ENCODE data around the gene UNC5A.

The UNC5A gene

DNA sequence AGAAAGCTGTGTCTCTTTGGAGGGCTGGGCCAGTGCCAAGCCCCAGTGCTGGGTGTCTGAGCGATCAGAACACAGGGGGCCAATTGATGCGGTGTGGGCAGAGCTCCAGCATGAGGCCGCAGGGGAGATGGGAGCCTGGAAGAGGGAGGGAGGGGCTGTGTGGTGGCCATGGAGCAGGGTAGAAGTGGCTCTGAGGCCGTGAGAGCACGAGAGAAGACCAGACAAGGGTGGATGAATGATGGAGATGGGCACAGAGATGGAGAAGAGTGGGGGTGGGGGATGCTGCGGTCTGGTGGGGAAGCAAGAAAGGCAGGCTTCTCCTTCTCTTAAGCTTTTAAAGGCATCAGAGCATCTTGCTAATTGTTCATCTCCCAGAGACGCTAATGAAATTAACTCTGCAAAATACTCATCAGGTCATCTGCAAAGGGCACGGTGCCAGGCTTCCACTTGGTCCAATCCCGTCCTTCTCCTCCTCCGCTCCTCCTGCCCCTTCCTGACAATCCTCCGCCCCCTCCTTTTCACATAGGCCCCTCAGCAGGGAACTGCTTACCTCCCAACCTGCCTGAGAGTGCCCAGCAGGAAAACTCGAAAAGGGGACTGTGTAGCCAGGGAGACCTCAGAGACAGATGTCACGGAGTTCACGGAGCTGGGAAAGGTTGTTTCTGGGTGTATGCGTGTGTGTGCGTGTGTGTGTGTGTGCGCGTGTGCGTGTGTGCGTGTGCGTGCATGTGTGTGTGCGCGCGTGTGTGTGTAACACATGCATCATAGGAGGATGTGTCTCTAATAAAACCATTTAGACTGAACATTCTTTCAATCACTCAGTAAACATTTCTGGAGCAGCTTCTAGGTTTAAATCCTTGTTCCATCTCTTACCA is 7.1 kb upstream of the UNC5A start:
- no peak overlapping the region for H3K27ac ChIP-seq (ENCODE audit: low read depth, low read length, severe bottlenecking)
- 57 to 58% methylated on average over 13 to 16 of the region's 24 CpGs for WGBS, 2 experiments (ENCODE audit: insufficient coverage in 2 of 2)
- H3K4me3 ChIP-seq (ENCODE audit: extremely low read depth, insufficient read depth, low read length, poor library complexity, severe bottlenecking) = no peak overlapping the region
- H3K9me3 ChIP-seq (ENCODE audit: control insufficient read depth, low read length) = no peaks in the 10 kb centered on the region
- no peaks in the 10 kb centered on the region for H3K4me1 ChIP-seq (ENCODE audit: control insufficient read depth, insufficient read depth, low read length, poor library complexity, severe bottlenecking)
- no peaks in the 10 kb centered on the region for H3K36me3 ChIP-seq (ENCODE audit: control insufficient read depth, insufficient read depth, low read length)

DNA sequence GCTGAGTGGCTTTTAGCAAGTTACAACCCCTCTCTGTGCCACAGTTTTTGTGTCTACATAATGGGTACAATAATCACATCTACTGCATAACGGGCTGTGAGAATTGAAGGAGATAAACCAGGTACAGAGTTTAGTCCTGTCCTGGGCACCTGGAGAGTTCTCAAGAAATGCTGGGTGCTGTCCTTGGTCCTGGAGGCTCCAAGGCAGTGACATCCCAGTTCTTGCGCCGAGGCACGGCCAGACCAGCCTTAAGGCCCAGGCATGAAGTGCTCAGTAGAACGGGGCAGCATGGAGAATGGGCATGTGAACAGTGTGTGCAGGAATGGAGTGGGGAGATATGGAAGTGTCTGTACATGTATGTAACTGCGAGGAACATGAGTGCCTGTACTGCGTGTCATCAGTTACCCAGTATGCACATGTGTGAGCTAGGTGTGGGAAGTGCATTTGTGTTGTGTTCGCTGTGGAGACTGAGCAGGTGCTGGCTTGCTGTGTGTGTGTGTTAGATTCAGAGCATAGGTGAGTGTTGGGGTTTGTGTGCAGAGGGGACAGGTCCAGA is 6.3 kb upstream of the UNC5A start:
- Histone ChIP-seq H3K4me3 (ENCODE audit: extremely low read depth, insufficient read depth, low read length, poor library complexity, severe bottlenecking) (no peak overlapping the region), H3K36me3 (ENCODE audit: control insufficient read depth, insufficient read depth, low read length) (no peaks in the 10 kb centered on the region), H3K4me1 (ENCODE audit: control insufficient read depth, insufficient read depth, low read length, poor library complexity, severe bottlenecking) (no peaks in the 10 kb centered on the region), H3K27ac (ENCODE audit: low read depth, low read length, severe bottlenecking) (no peak overlapping the region), H3K9me3 (ENCODE audit: control insufficient read depth, low read length) (no peaks in the 10 kb centered on the region)
- 46 to 68% methylated on average over 7 to 8 of the region's 8 CpGs for WGBS, 2 experiments (ENCODE audit: insufficient coverage in 2 of 2)

- no peaks in the 10 kb centered on the region for H3K36me3 ChIP-seq (ENCODE audit: control insufficient read depth, insufficient read depth, low read length)
- no peak overlapping the region for H3K27ac ChIP-seq (ENCODE audit: low read depth, low read length, severe bottlenecking)
- 0% methylated on average over 1 of the region's 1 CpG; no CpG with 5 or more reads in 1 of the 2 experiments for WGBS, 2 experiments (ENCODE audit: insufficient coverage in 2 of 2)
- no peak overlapping the region for H3K4me3 ChIP-seq (ENCODE audit: extremely low read depth, insufficient read depth, low read length, poor library complexity, severe bottlenecking)
- no peaks in the 10 kb centered on the region for H3K9me3 ChIP-seq (ENCODE audit: control insufficient read depth, low read length)
- H3K4me1 ChIP-seq (ENCODE audit: control insufficient read depth, insufficient read depth, low read length, poor library complexity, severe bottlenecking) = peaks cover 5% of the 10 kb centered on the region
These were observed 4.2 kb upstream of the UNC5A start for GRCh38 chr5:176806137-176806536.

DNA sequence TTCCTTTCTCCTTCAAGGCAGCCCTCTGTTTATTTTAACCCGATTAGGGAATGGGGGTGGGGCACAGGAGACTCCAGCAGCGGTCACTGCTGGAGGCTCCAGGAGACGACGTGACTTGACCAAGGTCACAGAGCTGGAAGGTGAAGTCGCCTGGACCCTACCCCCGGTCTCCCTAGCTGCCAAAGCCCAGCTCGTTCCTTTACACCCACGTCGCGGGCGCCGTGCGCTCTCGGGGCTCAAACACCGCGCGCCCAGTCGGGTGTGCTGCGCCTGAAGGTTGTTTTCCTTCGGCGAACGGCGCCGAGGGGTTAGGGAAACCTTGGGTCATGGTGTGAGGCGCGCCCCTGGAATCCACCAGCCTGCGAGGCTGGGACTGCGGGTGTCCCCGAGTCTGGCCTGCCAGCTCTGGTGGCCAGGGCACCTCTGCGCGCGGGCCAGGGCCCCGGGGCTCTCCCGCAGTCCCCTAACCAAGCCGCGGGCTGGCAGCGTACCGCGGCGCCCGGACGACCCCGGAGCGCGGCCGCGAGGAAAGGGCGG is 747 bp upstream of the UNC5A start:
- no peaks in the 10 kb centered on the region for H3K9me3 ChIP-seq (ENCODE audit: control insufficient read depth, low read length)
- 1% methylated on average over 29 to 41 of the region's 48 CpGs for WGBS, 2 experiments (ENCODE audit: insufficient coverage in 2 of 2)
- H3K4me1 ChIP-seq (ENCODE audit: control insufficient read depth, insufficient read depth, low read length, poor library complexity, severe bottlenecking) = peaks cover 5% of the 10 kb centered on the region
- H3K27ac ChIP-seq (ENCODE audit: low read depth, low read length, severe bottlenecking) = no peak overlapping the region
- peak overlapping the region; percentile 37 for H3K4me3 ChIP-seq (ENCODE audit: extremely low read depth, insufficient read depth, low read length, poor library complexity, severe bottlenecking)
- H3K36me3 ChIP-seq (ENCODE audit: control insufficient read depth, insufficient read depth, low read length) = no peaks in the 10 kb centered on the region

DNA sequence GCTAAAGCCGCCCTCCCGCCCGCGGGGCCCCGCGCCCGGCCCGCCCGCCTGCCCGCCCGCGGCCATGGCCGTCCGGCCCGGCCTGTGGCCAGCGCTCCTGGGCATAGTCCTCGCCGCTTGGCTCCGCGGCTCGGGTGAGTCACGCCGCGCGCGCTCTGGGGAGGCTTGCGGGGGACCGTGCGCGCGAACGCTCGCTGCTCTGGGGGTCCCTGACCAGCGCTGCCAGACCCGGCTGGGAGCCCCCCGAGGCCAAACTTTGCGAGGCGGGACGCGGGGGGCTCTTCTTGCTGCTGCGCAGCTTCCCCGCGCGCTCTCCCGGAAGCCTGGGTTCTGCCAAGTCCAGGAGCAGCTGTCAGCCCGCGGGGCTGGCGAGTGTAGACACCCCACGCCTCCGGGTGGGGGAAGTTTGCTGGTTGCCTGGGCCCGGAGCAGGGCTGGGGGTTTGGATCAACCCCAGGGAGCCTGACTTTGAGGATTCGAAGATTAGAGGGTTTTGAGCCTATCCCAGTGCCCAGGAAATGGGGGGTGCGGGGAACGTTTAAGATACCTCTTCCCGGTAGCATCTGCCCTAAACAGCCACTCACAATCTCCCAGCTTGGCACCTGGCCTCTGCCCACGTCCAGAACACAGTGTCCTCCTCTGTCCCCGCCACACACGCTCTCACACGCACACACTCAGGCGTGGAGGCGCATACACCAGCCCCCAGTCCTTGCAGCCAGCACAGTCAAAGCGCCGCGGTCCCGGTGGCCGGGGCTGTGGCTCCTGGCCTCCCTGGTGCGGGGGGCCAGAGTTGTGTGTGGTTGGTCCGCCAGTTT is 535 bp downstream of the UNC5A start:
- Histone ChIP-seq H3K4me1 (ENCODE audit: control insufficient read depth, insufficient read depth, low read length, poor library complexity, severe bottlenecking) (peaks cover 5% of the 10 kb centered on the region), H3K4me3 (ENCODE audit: extremely low read depth, insufficient read depth, low read length, poor library complexity, severe bottlenecking) (peak overlapping the region; percentile 21), H3K27ac (ENCODE audit: low read depth, low read length, severe bottlenecking) (no peak overlapping the region), H3K9me3 (ENCODE audit: control insufficient read depth, low read length) (no peaks in the 10 kb centered on the region), H3K36me3 (ENCODE audit: control insufficient read depth, insufficient read depth, low read length) (no peaks in the 10 kb centered on the region)
- 1 to 9% methylated on average over 43 to 45 of the region's 68 CpGs for WGBS, 2 experiments (ENCODE audit: insufficient coverage in 2 of 2)

- 36 to 39% methylated on average over 26 to 32 of the region's 37 CpGs for WGBS, 2 experiments (ENCODE audit: insufficient coverage in 2 of 2)
- no peaks in the 10 kb centered on the region for H3K9me3 ChIP-seq (ENCODE audit: control insufficient read depth, low read length)
- peaks cover 5% of the 10 kb centered on the region for H3K4me1 ChIP-seq (ENCODE audit: control insufficient read depth, insufficient read depth, low read length, poor library complexity, severe bottlenecking)
- H3K4me3 ChIP-seq (ENCODE audit: extremely low read depth, insufficient read depth, low read length, poor library complexity, severe bottlenecking) = no peak overlapping the region
- no peak overlapping the region for H3K27ac ChIP-seq (ENCODE audit: low read depth, low read length, severe bottlenecking)
- no peaks in the 10 kb centered on the region for H3K36me3 ChIP-seq (ENCODE audit: control insufficient read depth, insufficient read depth, low read length)
These were observed 2.2 kb downstream of the UNC5A start for GRCh38 chr5:176812269-176813259.

DNA sequence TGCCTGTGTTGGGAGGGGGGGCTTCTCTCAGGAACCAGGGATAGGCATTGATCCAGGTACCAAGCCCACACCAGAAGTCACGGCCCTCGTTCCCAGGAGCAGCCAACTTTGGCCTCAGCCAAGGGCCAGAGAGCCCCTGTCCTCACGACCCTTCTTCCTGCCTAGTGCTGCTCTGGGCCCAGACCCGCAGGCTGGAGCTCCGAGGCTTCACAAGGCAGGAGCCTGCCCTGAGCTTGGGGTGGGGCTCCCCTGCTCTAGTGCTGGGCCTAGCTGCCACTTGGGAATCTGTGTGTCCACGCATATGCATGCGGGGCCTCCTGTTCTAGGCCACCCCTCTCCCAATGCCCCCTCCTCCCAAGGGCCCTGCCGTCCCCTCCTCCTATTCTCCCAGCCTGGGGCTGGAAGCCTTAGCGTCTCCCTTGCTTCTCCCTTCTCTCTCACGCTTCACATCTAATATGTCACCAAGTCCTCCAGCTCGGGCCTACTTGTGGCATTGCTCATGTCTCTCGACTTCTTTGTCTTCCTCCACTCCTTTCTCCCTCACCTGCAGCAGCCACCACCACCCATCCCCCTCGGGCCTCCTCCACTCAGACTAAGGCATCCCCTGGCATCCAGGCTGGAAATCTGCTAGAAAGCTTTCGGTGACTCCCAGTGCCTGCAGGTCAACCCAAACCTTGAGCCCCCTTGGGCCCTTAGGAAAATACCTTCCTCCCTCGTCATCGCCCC is 3.4 kb downstream of the UNC5A start:
- WGBS, 2 experiments (ENCODE audit: insufficient coverage in 2 of 2) = 80% methylated on average over 16 of the region's 16 CpGs
- H3K4me1 ChIP-seq (ENCODE audit: control insufficient read depth, insufficient read depth, low read length, poor library complexity, severe bottlenecking) = peaks cover 5% of the 10 kb centered on the region
- H3K36me3 ChIP-seq (ENCODE audit: control insufficient read depth, insufficient read depth, low read length) = no peaks in the 10 kb centered on the region
- H3K27ac ChIP-seq (ENCODE audit: low read depth, low read length, severe bottlenecking) = no peak overlapping the region
- H3K4me3 ChIP-seq (ENCODE audit: extremely low read depth, insufficient read depth, low read length, poor library complexity, severe bottlenecking) = no peak overlapping the region
- no peaks in the 10 kb centered on the region for H3K9me3 ChIP-seq (ENCODE audit: control insufficient read depth, low read length)

GRCh38 chr5:176814313-176814685 is 3.9 kb downstream of the UNC5A start:
- Histone ChIP-seq H3K4me3 (ENCODE audit: extremely low read depth, insufficient read depth, low read length, poor library complexity, severe bottlenecking) (no peak overlapping the region), H3K36me3 (ENCODE audit: control insufficient read depth, insufficient read depth, low read length) (no peaks in the 10 kb centered on the region), H3K4me1 (ENCODE audit: control insufficient read depth, insufficient read depth, low read length, poor library complexity, severe bottlenecking) (peaks cover 5% of the 10 kb centered on the region), H3K27ac (ENCODE audit: low read depth, low read length, severe bottlenecking) (no peak overlapping the region), H3K9me3 (ENCODE audit: control insufficient read depth, low read length) (no peaks in the 10 kb centered on the region)
- 68 to 70% methylated on average over 5 of the region's 6 CpGs for WGBS, 2 experiments (ENCODE audit: insufficient coverage in 2 of 2)

DNA sequence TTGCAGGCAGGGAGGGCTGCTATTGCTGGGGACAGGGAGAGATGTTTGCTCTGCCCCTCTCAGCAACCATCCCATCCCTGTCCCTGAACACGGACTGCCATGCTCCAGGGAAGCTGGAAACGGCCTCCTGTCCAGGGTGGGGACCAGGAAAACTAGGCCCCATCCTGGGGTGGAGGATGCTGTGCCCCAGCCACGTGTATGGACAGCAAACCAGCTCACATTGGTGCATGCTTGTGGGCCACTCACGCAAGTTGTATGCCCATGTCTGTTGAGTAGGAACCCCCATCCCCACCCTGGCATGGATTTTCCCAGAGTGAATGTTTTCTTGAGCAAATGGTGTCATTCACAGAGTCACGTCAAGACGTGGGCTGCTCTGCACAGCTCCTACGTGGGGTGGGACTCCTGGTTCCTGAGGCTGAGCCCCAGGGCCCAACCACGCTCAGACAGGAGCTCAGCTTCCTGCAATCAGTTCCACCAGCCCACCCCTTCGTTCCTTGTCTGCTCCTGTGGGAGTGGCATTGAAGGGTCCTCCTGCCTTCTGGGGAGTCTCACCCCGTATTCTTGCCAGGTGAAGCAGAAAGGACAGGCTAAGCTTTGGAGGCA is 4.6 kb downstream of the UNC5A start:
- H3K9me3 ChIP-seq (ENCODE audit: control insufficient read depth, low read length) = no peaks in the 10 kb centered on the region

More for the DNA sequence above, 4.6 kb downstream of the UNC5A start:
- no peak overlapping the region for H3K4me3 ChIP-seq (ENCODE audit: extremely low read depth, insufficient read depth, low read length, poor library complexity, severe bottlenecking)
- H3K27ac ChIP-seq (ENCODE audit: low read depth, low read length, severe bottlenecking) = no peak overlapping the region
- peaks cover 5% of the 10 kb centered on the region for H3K4me1 ChIP-seq (ENCODE audit: control insufficient read depth, insufficient read depth, low read length, poor library complexity, severe bottlenecking)
- no peaks in the 10 kb centered on the region for H3K36me3 ChIP-seq (ENCODE audit: control insufficient read depth, insufficient read depth, low read length)
- 68 to 85% methylated on average over 8 to 10 of the region's 10 CpGs for WGBS, 2 experiments (ENCODE audit: insufficient coverage in 2 of 2)
